HEK293 (cell line): Measurements from ENCODE around the gene PDE4B.
A peak's percentile ranks its signal among the peaks of the same experiment; 100 is the strongest.

Experiments
- CTCF ChIA-PET: fragments of 350-600 bp; formaldehyde crosslinking; extraction: SDS; loops from one replicate; lab custom pipeline; 2021; ENCODE audit warnings: antibody characterized with exemption; lab: Yijun Ruan, JAX
- POLR2A ChIA-PET: fragments of 300-600 bp; formaldehyde crosslinking; extraction: SDS; loops from one replicate; lab custom pipeline; 2020; ENCODE audit warnings: antibody characterized with exemption, inconsistent platforms; lab: Yijun Ruan, JAX
- H3K27ac ChIP-seq: fragments of 200-500 bp; sonication (Bioruptor generic); 2 replicates; pipeline ENCODE4 v1.5.1; 2014; ENCODE audit warnings: low read depth, low read length, control low read depth, inconsistent platforms; ENCODE audit errors: extremely low read depth
- H3K36me3 ChIP-seq, 2 experiments: fragments of 200-500 bp in 1 of 2; sonication (Bioruptor generic) in 1 of 2; 1 replicate in 1 of 2; 2 replicates in 1 of 2; pipeline ENCODE4 v1.5.1; 2014 to 2017; ENCODE audit warnings: inconsistent platforms in 2 of 2, low read length in 2 of 2; ENCODE audit not compliant: control insufficient read depth in 2 of 2, insufficient read depth in 1 of 2
- H3K4me1 ChIP-seq: fragments of 200-500 bp; sonication (Bioruptor generic); 2 replicates; pipeline ENCODE4 v1.5.1; 2014; ENCODE audit warnings: mild to moderate bottlenecking, low read length, inconsistent platforms; ENCODE audit not compliant: control insufficient read depth, insufficient read depth
- H3K4me3 ChIP-seq: 2 replicates; pipeline ENCODE4 v1.5.1; 2011; ENCODE audit warnings: low read depth, mild to moderate bottlenecking, control low read depth, low read length, moderate library complexity
- H3K9me3 ChIP-seq: fragments of 200-500 bp; sonication (Bioruptor generic); 2 replicates; pipeline ENCODE4 v1.5.1; 2014; ENCODE audit warnings: low read depth, low read length, inconsistent platforms; ENCODE audit not compliant: control insufficient read depth, insufficient read depth
- HOXC10 ChIP-seq: sonication (generic); formaldehyde crosslinking; IDR thresholded peaks from 2 replicates; pipeline ENCODE4 v1.8.1; 2023; ENCODE audit warnings: mild to moderate bottlenecking, missing genetic modification reagents
- SP2 ChIP-seq: fragments of 450-650 bp; formaldehyde crosslinking; IDR thresholded peaks from 2 replicates; pipeline ENCODE4 v1.5.1; 2016; ENCODE audit warnings: missing biosample characterization, missing genetic modification characterization
- WT1 ChIP-seq: fragments of 450-650 bp; formaldehyde crosslinking; IDR thresholded peaks from 2 replicates; pipeline ENCODE4 v1.5.1; 2016; ENCODE audit warnings: missing biosample characterization, missing genetic modification characterization
- ZNF10 ChIP-seq: fragments of 450-650 bp; formaldehyde crosslinking; IDR thresholded peaks from 2 replicates; pipeline ENCODE4 v1.5.1; 2017; ENCODE audit warnings: missing biosample characterization, missing genetic modification characterization
- ZNF138 ChIP-seq: fragments of 450-650 bp; formaldehyde crosslinking; IDR thresholded peaks from 2 replicates; pipeline ENCODE4 v1.5.1; 2016; ENCODE audit warnings: missing biosample characterization, missing genetic modification characterization, borderline replicate concordance
- ZNF184 ChIP-seq: fragments of 450-650 bp; IDR thresholded peaks from 2 replicates; pipeline ENCODE4 v1.5.1; 2018; ENCODE audit warnings: missing biosample characterization, mild to moderate bottlenecking, missing genetic modification characterization
- ZNF302 ChIP-seq: fragments of 450-650 bp; formaldehyde crosslinking; IDR thresholded peaks from 2 replicates; pipeline ENCODE4 v1.5.1; 2016; ENCODE audit warnings: missing biosample characterization, missing genetic modification characterization, low read depth
- ZNF37A ChIP-seq: fragments of 450-650 bp; IDR thresholded peaks from 2 replicates; pipeline ENCODE4 v1.5.1; 2018; ENCODE audit warnings: missing biosample characterization, missing genetic modification characterization
- ZNF426 ChIP-seq: fragments of 450-650 bp; formaldehyde crosslinking; IDR thresholded peaks from 2 replicates; pipeline ENCODE4 v1.5.1; 2017; ENCODE audit warnings: missing biosample characterization, missing genetic modification characterization, mild to moderate bottlenecking, inconsistent platforms, moderate library complexity
- ZNF514 ChIP-seq: fragments of 450-650 bp; formaldehyde crosslinking; IDR thresholded peaks from 2 replicates; pipeline ENCODE4 v1.5.1; 2016; ENCODE audit warnings: missing biosample characterization, missing genetic modification characterization
- ZNF664 ChIP-seq: fragments of 450-650 bp; formaldehyde crosslinking; IDR thresholded peaks from 2 replicates; pipeline ENCODE4 v1.5.1; 2016; ENCODE audit warnings: missing biosample characterization, missing genetic modification characterization
- TF ChIP-seq, protein P1 (sequence below): fragments of 450-650 bp; formaldehyde crosslinking; IDR thresholded peaks from 2 replicates; pipeline ENCODE4 v1.5.0; 2017; ENCODE audit warnings: missing biosample characterization, missing genetic modification characterization, borderline replicate concordance
- TF ChIP-seq, protein P2 (sequence below): fragments of 450-650 bp; formaldehyde crosslinking; IDR thresholded peaks from 2 replicates; pipeline ENCODE4 v1.5.1; 2016; ENCODE audit warnings: missing biosample characterization, missing genetic modification characterization
- TF ChIP-seq, protein P3 (sequence below): fragments of 450-650 bp; IDR thresholded peaks from 2 replicates; pipeline ENCODE4 v1.5.1; 2018; ENCODE audit warnings: missing biosample characterization, mild to moderate bottlenecking, missing genetic modification characterization
- TF ChIP-seq, protein P4 (sequence below): fragments of 450-650 bp; formaldehyde crosslinking; IDR thresholded peaks from 2 replicates; pipeline ENCODE4 v1.5.1; 2016; ENCODE audit warnings: missing biosample characterization, missing genetic modification characterization, borderline replicate concordance
- TF ChIP-seq, protein P5 (sequence below): fragments of 450-650 bp; IDR thresholded peaks from 2 replicates; pipeline ENCODE4 v1.5.1; 2018; ENCODE audit warnings: missing biosample characterization, missing genetic modification characterization
- TF ChIP-seq, protein P6 (sequence below): fragments of 450-650 bp; formaldehyde crosslinking; IDR thresholded peaks from 2 replicates; pipeline ENCODE4 v1.5.1; 2017; ENCODE audit warnings: missing biosample characterization, missing genetic modification characterization
- TF ChIP-seq, protein P7 (sequence below): fragments of 450-650 bp; formaldehyde crosslinking; IDR thresholded peaks from 2 replicates; pipeline ENCODE4 v1.5.1; 2016; ENCODE audit warnings: missing biosample characterization, missing genetic modification characterization, borderline replicate concordance
- TF ChIP-seq, protein P8 (sequence below): fragments of 450-650 bp; formaldehyde crosslinking; IDR thresholded peaks from 2 replicates; pipeline ENCODE4 v1.5.1; 2016; ENCODE audit warnings: missing biosample characterization, missing genetic modification characterization

The PDE4B gene

DNA sequence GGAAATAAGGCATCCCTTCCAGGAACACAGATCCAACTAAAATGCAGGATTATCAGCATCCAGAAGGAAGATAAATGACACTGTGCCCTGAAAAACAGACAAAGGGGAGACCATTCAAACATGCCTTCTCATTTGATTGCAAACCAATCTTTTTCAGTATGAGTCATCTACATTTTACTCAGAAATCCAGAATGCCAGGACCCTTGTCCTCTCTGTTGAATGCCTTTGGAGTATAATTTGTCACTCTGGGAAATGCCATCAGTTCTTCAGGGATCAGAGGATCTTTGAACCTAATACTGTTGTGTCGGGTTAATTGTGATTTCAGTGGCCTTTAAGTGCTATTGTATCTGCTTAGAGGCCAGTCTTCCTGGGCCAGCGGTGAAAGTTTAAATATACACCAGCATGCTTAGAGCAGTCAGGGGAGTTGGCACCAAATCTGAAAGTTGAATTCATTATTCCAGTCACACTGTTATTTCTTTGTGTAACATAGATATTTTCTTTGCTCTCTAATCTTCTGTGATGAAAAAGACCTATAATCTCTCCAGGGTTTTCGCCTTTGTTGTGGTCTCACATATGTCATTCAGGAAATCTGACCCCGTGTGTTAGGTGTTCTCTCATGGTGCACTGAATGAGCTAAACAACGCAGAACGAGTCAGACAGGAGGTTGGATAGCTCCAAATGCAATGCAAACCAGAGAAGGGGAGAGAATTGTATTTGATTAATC, 376.4 kb downstream of the PDE4B start (continued):
- TF ChIP-seq, protein P1, sequence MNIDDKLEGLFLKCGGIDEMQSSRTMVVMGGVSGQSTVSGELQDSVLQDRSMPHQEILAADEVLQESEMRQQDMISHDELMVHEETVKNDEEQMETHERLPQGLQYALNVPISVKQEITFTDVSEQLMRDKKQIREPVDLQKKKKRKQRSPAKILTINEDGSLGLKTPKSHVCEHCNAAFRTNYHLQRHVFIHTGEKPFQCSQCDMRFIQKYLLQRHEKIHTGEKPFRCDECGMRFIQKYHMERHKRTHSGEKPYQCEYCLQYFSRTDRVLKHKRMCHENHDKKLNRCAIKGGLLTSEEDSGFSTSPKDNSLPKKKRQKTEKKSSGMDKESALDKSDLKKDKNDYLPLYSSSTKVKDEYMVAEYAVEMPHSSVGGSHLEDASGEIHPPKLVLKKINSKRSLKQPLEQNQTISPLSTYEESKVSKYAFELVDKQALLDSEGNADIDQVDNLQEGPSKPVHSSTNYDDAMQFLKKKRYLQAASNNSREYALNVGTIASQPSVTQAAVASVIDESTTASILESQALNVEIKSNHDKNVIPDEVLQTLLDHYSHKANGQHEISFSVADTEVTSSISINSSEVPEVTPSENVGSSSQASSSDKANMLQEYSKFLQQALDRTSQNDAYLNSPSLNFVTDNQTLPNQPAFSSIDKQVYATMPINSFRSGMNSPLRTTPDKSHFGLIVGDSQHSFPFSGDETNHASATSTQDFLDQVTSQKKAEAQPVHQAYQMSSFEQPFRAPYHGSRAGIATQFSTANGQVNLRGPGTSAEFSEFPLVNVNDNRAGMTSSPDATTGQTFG (tag by site-specific recombination) = no peak
- TF ChIP-seq, protein P2, sequence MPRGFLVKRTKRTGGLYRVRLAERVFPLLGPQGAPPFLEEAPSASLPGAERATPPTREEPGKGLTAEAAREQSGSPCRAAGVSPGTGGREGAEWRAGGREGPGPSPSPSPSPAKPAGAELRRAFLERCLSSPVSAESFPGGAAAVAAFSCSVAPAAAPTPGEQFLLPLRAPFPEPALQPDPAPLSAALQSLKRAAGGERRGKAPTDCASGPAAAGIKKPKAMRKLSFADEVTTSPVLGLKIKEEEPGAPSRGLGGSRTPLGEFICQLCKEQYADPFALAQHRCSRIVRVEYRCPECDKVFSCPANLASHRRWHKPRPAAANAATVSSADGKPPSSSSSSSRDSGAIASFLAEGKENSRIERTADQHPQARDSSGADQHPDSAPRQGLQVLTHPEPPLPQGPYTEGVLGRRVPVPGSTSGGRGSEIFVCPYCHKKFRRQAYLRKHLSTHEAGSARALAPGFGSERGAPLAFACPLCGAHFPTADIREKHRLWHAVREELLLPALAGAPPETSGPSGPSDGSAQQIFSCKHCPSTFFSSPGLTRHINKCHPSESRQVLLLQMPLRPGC (tag by site-specific recombination) = peak; percentile 59; the same call in 1 of the 2 replicates
- no peak for TF ChIP-seq ZNF514
- TF ChIP-seq ZNF10 (tag by site-specific recombination) = no peak
- TF ChIP-seq, protein P3, sequence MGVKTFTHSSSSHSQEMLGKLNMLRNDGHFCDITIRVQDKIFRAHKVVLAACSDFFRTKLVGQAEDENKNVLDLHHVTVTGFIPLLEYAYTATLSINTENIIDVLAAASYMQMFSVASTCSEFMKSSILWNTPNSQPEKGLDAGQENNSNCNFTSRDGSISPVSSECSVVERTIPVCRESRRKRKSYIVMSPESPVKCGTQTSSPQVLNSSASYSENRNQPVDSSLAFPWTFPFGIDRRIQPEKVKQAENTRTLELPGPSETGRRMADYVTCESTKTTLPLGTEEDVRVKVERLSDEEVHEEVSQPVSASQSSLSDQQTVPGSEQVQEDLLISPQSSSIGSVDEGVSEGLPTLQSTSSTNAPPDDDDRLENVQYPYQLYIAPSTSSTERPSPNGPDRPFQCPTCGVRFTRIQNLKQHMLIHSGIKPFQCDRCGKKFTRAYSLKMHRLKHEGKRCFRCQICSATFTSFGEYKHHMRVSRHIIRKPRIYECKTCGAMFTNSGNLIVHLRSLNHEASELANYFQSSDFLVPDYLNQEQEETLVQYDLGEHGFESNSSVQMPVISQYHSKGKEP (tag by site-specific recombination) = 0 out of 2 replicates have a peak, but pooled peaks have one; percentile 19
- TF ChIP-seq HOXC10 (CRISPR knock-in tag) = no peak
- TF ChIP-seq, protein P4, sequence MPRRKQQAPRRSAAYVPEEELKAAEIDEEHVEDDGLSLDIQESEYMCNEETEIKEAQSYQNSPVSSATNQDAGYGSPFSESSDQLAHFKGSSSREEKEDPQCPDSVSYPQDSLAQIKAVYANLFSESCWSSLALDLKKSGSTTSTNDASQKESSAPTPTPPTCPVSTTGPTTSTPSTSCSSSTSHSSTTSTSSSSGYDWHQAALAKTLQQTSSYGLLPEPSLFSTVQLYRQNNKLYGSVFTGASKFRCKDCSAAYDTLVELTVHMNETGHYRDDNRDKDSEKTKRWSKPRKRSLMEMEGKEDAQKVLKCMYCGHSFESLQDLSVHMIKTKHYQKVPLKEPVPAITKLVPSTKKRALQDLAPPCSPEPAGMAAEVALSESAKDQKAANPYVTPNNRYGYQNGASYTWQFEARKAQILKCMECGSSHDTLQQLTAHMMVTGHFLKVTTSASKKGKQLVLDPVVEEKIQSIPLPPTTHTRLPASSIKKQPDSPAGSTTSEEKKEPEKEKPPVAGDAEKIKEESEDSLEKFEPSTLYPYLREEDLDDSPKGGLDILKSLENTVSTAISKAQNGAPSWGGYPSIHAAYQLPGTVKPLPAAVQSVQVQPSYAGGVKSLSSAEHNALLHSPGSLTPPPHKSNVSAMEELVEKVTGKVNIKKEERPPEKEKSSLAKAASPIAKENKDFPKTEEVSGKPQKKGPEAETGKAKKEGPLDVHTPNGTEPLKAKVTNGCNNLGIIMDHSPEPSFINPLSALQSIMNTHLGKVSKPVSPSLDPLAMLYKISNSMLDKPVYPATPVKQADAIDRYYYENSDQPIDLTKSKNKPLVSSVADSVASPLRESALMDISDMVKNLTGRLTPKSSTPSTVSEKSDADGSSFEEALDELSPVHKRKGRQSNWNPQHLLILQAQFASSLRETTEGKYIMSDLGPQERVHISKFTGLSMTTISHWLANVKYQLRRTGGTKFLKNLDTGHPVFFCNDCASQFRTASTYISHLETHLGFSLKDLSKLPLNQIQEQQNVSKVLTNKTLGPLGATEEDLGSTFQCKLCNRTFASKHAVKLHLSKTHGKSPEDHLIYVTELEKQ = 0 out of 2 replicates have a peak, but pooled peaks have one; percentile 15
- TF ChIP-seq WT1 (tag by site-specific recombination) = peak; percentile 53; the same call in 1 of the 2 replicates
- TF ChIP-seq, protein P5, sequence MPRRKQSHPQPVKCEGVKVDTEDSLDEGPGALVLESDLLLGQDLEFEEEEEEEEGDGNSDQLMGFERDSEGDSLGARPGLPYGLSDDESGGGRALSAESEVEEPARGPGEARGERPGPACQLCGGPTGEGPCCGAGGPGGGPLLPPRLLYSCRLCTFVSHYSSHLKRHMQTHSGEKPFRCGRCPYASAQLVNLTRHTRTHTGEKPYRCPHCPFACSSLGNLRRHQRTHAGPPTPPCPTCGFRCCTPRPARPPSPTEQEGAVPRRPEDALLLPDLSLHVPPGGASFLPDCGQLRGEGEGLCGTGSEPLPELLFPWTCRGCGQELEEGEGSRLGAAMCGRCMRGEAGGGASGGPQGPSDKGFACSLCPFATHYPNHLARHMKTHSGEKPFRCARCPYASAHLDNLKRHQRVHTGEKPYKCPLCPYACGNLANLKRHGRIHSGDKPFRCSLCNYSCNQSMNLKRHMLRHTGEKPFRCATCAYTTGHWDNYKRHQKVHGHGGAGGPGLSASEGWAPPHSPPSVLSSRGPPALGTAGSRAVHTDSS (tag by site-specific recombination) = no peak
- TF ChIP-seq SP2 = no peak
- TF ChIP-seq, protein P6, sequence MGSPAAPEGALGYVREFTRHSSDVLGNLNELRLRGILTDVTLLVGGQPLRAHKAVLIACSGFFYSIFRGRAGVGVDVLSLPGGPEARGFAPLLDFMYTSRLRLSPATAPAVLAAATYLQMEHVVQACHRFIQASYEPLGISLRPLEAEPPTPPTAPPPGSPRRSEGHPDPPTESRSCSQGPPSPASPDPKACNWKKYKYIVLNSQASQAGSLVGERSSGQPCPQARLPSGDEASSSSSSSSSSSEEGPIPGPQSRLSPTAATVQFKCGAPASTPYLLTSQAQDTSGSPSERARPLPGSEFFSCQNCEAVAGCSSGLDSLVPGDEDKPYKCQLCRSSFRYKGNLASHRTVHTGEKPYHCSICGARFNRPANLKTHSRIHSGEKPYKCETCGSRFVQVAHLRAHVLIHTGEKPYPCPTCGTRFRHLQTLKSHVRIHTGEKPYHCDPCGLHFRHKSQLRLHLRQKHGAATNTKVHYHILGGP (tag by site-specific recombination) = peak; percentile 66; the same call in 1 of the 2 replicates

DNA sequence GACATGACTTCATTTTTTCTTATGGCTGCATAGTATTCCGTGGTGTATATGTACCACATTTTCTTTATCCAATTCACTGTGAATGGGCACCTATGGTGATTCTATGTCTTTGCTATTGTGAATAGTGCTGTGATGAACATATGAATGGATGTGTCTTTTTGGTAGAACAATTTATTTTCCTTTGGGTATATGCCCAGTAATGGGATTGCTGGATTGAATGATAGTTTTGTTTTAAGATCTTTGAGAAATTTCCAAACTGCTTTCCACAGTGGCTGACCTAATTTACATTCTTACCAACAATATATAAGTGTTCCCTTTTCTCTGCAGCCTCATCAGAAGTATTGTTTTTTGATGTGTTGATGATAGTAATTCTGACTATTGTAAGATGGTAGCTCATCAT, 379.6 kb downstream of the PDE4B start:
- ChIA-PET POLR2A (no interaction called here), CTCF (interaction anchor here (0.6 to 1.1 kb wide), 4 partner anchors 69 to 614 kb away, joined by 3 to 10 read pairs (median 4); no protein-coding TSS in a partner anchor)
- H3K9me3 ChIP-seq = no peaks in the 10 kb centered on the region
- H3K4me1 ChIP-seq = peaks cover 7% of the 10 kb centered on the region
- H3K4me3 ChIP-seq = no peak overlapping the region
- H3K27ac ChIP-seq = no peak overlapping the region
- no peaks in the 10 kb centered on the region for H3K36me3 ChIP-seq
- TF ChIP-seq ZNF302 (tag by site-specific recombination) = no peak
- no peak for TF ChIP-seq ZNF426
- TF ChIP-seq, protein P7, sequence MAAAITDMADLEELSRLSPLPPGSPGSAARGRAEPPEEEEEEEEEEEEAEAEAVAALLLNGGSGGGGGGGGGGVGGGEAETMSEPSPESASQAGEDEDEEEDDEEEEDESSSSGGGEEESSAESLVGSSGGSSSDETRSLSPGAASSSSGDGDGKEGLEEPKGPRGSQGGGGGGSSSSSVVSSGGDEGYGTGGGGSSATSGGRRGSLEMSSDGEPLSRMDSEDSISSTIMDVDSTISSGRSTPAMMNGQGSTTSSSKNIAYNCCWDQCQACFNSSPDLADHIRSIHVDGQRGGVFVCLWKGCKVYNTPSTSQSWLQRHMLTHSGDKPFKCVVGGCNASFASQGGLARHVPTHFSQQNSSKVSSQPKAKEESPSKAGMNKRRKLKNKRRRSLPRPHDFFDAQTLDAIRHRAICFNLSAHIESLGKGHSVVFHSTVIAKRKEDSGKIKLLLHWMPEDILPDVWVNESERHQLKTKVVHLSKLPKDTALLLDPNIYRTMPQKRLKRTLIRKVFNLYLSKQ (tag by site-specific recombination) = no peak
- no peak for TF ChIP-seq ZNF37A (tag by site-specific recombination)
- no peak for TF ChIP-seq ZNF664 (tag by site-specific recombination)
- no peak for TF ChIP-seq SP2
- TF ChIP-seq, protein P8, sequence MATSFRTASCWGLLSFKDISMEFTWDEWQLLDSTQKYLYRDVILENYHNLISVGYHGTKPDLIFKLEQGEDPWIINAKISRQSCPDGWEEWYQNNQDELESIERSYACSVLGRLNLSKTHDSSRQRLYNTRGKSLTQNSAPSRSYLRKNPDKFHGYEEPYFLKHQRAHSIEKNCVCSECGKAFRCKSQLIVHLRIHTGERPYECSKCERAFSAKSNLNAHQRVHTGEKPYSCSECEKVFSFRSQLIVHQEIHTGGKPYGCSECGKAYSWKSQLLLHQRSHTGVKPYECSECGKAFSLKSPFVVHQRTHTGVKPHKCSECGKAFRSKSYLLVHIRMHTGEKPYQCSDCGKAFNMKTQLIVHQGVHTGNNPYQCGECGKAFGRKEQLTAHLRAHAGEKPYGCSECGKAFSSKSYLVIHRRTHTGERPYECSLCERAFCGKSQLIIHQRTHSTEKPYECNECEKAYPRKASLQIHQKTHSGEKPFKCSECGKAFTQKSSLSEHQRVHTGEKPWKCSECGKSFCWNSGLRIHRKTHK (tag by site-specific recombination) = no peak
- no peak for TF ChIP-seq ZNF184
- TF ChIP-seq ZNF138 (tag by site-specific recombination) = no peak
